Nephron (organoid): ENCODE results near the gene THY1.

Source experiments
- H3K27ac Mint-ChIP-seq, 3 experiments: 2 replicates each; pipeline ENCODE4 v1.8.0; 2020; ENCODE audit warnings: mixed read lengths in 3 of 3, mild to moderate bottlenecking in 2 of 3, moderate library complexity in 1 of 3
- H3K27me3 Mint-ChIP-seq: 2 replicates; pipeline ENCODE4 v1.8.0; 2021; ENCODE audit warnings: low read depth, mild to moderate bottlenecking, moderate library complexity, mixed read lengths
- H3K36me3 Mint-ChIP-seq: 2 replicates; pipeline ENCODE4 v1.8.0; 2020; ENCODE audit warnings: low read depth, mixed read lengths
- H3K4me1 Mint-ChIP-seq: 2 replicates; pipeline ENCODE4 v1.8.0; 2020; ENCODE audit warnings: mixed read lengths
- H3K4me3 Mint-ChIP-seq, 3 experiments: 2 replicates each; pipeline ENCODE4 v1.8.0; 2020; ENCODE audit warnings: mild to moderate bottlenecking in 3 of 3, mixed read lengths in 3 of 3, moderate library complexity in 2 of 3
- H3K9me3 Mint-ChIP-seq: 2 replicates; pipeline ENCODE4 v1.8.0; 2020; ENCODE audit warnings: mixed read lengths
- CTCF ChIP-seq, 3 experiments: fragments of 200-600 bp; sonication (generic); IDR thresholded peaks; one replicate each; pipeline ENCODE4 v1.5.0; 2021; ENCODE audit warnings: antibody characterized with exemption in 3 of 3; ENCODE audit not compliant: unreplicated experiment in 3 of 3

THY1 gene

GRCh38 chr11:119453881-119454280, 30.9 kb upstream of the THY1 start:
- Mint-ChIP-seq H3K9me3 (no peaks in the 10 kb centered on the region), H3K4me1 (peaks cover 7% of the 10 kb centered on the region), H3K4me3 (no peak overlapping the region), H3K27ac (no peak overlapping the region), H3K27me3 (no peaks in the 10 kb centered on the region), H3K36me3 (no peaks in the 10 kb centered on the region)
- TF ChIP-seq CTCF (IDR thresholded peaks at IDR 0.05; ENCODE audit: unreplicated experiment in 3 of 3) = no peak

- H3K4me3 Mint-ChIP-seq = no peak overlapping the region
- TF ChIP-seq CTCF (IDR thresholded peaks at IDR 0.05; ENCODE audit: unreplicated experiment in 3 of 3) = no peak
- peak overlapping the region in 1 of 3 experiments; percentile 10 for H3K27ac Mint-ChIP-seq
- no peaks in the 10 kb centered on the region for H3K27me3 Mint-ChIP-seq
- peaks cover 27% of the 10 kb centered on the region for H3K4me1 Mint-ChIP-seq
- H3K36me3 Mint-ChIP-seq = no peaks in the 10 kb centered on the region
- no peaks in the 10 kb centered on the region for H3K9me3 Mint-ChIP-seq
These were observed 27.8 kb upstream of the THY1 start for GRCh38 chr11:119450590-119451326.

- no peaks in the 10 kb centered on the region for H3K36me3 Mint-ChIP-seq
- H3K4me3 Mint-ChIP-seq = no peak overlapping the region
- peaks cover 36% of the 10 kb centered on the region for H3K4me1 Mint-ChIP-seq
- no peak for TF ChIP-seq CTCF (IDR thresholded peaks at IDR 0.05; ENCODE audit: unreplicated experiment in 3 of 3)
- peaks cover 3% of the 10 kb centered on the region for H3K9me3 Mint-ChIP-seq
- H3K27ac Mint-ChIP-seq = peak overlapping the region in 2 of 3 experiments; percentile 14 to 43
- H3K27me3 Mint-ChIP-seq = no peaks in the 10 kb centered on the region
These were observed 26.5 kb upstream of the THY1 start for GRCh38 chr11:119449498-119449897.

- Mint-ChIP-seq H3K4me1 (peaks cover 36% of the 10 kb centered on the region), H3K36me3 (no peaks in the 10 kb centered on the region)
These were observed 25.4 kb upstream of the THY1 start for GRCh38 chr11:119448380-119448779.

GRCh38 chr11:119447664-119448242, 24.8 kb upstream of the THY1 start:
- peaks cover 36% of the 10 kb centered on the region for H3K4me1 Mint-ChIP-seq
- H3K27me3 Mint-ChIP-seq = no peaks in the 10 kb centered on the region
- TF ChIP-seq CTCF (IDR thresholded peaks at IDR 0.05; ENCODE audit: unreplicated experiment in 3 of 3) = no peak
- H3K4me3 Mint-ChIP-seq = peak overlapping the region; percentile 56 to 64 (median 64)
- peaks cover 3% of the 10 kb centered on the region for H3K9me3 Mint-ChIP-seq
- H3K27ac Mint-ChIP-seq = peak overlapping the region; percentile 95 to 98 (median 96)
- H3K36me3 Mint-ChIP-seq = no peaks in the 10 kb centered on the region

More at GRCh38 chr11:119448380-119448779, 25.4 kb upstream of the THY1 start:
- H3K4me3 Mint-ChIP-seq = no peak overlapping the region
- peaks cover 3% of the 10 kb centered on the region for H3K9me3 Mint-ChIP-seq
- H3K27me3 Mint-ChIP-seq = no peaks in the 10 kb centered on the region
- H3K27ac Mint-ChIP-seq = peak overlapping the region; percentile 95 to 98 (median 96)
- no peak for TF ChIP-seq CTCF (IDR thresholded peaks at IDR 0.05; ENCODE audit: unreplicated experiment in 3 of 3)
